Left lung (tissue), 10 donors: ENCODE results near the gene RANGRF. TPM values are rescaled to one million over a fixed set of nuclear protein-coding genes. Genes with fewer than 3 reads are reported as not detected.

Source experiments
- ATAC-seq: fragments of 200-7000 bp; cut with Tn5 transposase; one replicate; pipeline ENCODE4 v1.9.1; 2020; ENCODE audit warnings: moderate library complexity
- DNase-seq, 4 donors: peaks; one replicate each; pipeline ENCODE4 v3.0.0-alpha.2; 2013 to 2020
- H3K27ac ChIP-seq, 2 donors: fragments of 200-600 bp; sonication (generic) in 1 of 2; one replicate each; pipeline versions ENCODE4 v1.5.0 to v1.8.0; 2020 to 2021
- H3K27me3 ChIP-seq, 2 donors: fragments of 200-600 bp; sonication (generic) in 1 of 2; one replicate each; pipeline versions ENCODE4 v1.5.0 to v1.8.0; 2020 to 2021
- H3K36me3 ChIP-seq, 2 donors: fragments of 200-600 bp; sonication (generic) in 1 of 2; one replicate each; pipeline versions ENCODE4 v1.5.0 to v1.8.0; 2020 to 2021
- H3K4me1 ChIP-seq, 2 donors: fragments of 200-600 bp; one replicate each; pipeline ENCODE4 v1.8.0; 2021
- H3K4me3 ChIP-seq, 2 donors: fragments of 200-600 bp; sonication (generic) in 1 of 2; one replicate each; pipeline versions ENCODE4 v1.5.0 to v1.8.0; 2020 to 2021; ENCODE audit warnings: mild to moderate bottlenecking in 1 of 2
- H3K9me3 ChIP-seq, 2 donors: fragments of 200-600 bp; sonication (generic) in 1 of 2; one replicate each; pipeline versions ENCODE4 v1.5.0 to v1.8.0; 2020 to 2021
- CTCF ChIP-seq, 2 donors: fragments of 200-600 bp; sonication (generic) in 1 of 2; IDR thresholded peaks; one replicate each; pipeline versions ENCODE4 v1.5.0 to v1.8.0; 2021; ENCODE audit warnings: antibody characterized with exemption in 2 of 2
- intact Hi-C, 2 donors: fragments of 100-400 bp; cut with DNase I; formaldehyde crosslinking; loops; one replicate each; pipeline versions ENCODE4 v1.11.2 to v1.14.2; 2022
- polyA plus RNA-seq, 6 donors: library from polyadenylated mRNA; unstranded; fragments of 120-200 nt; gene quantifications; one replicate each; pipeline ENCODE4 v1.2.1, GENCODE V29; 2013; ENCODE audit not compliant: insufficient read length in 6 of 6
- total RNA-seq, 2 donors: library from RNA; stranded (reverse); fragmentation: NEBNext Ultra II Directional; extraction: Animal tissue kit (Norgen Biotek cat#: 25700); gene quantifications; one replicate each; pipeline ENCODE4 v1.2.1, GENCODE V29; 2021
- donor health status: DM: no; HTN: yes; CAD: no.
- donor health status: DM: no; HTN: no; CAD: no.

The RANGRF gene
- total and polyA plus RNA-seq, 8 donors = 22.9 to 33.2 (median 24.8) TPM

GRCh38 chr17:8272421-8272820 lies 16.0 kb upstream of the RANGRF start:
- H3K27me3 ChIP-seq = no peaks in the 10 kb centered on the region
- H3K36me3 ChIP-seq = peaks cover 0 to 25% of the 10 kb centered on the region in 2 donors
- ATAC-seq (no peak), DNase-seq (no peak)
- intact Hi-C loops = no loop called here
- no peaks in the 10 kb centered on the region for H3K4me1 ChIP-seq
- H3K9me3 ChIP-seq = no peaks in the 10 kb centered on the region
- TF ChIP-seq CTCF (IDR thresholded peaks at IDR 0.05) = no peak
- no peak overlapping the region for H3K4me3 ChIP-seq
- no peak overlapping the region for H3K27ac ChIP-seq

- H3K4me1 ChIP-seq = no peaks in the 10 kb centered on the region
- DNase-seq (peak in 1 of 4 donors; percentile 66), ATAC-seq (peak; percentile 70)
- TF ChIP-seq CTCF (IDR thresholded peaks at IDR 0.05) = no peak
- H3K27ac ChIP-seq = no peak overlapping the region
- no peaks in the 10 kb centered on the region for H3K9me3 ChIP-seq
- no peak overlapping the region for H3K4me3 ChIP-seq
- intact Hi-C loops = no loop called here
- H3K27me3 ChIP-seq = no peaks in the 10 kb centered on the region
- peaks cover 0 to 15% of the 10 kb centered on the region in 2 donors for H3K36me3 ChIP-seq
These were observed 14.5 kb upstream of the RANGRF start for GRCh38 chr17:8273884-8274444.

GRCh38 chr17:8274816-8275215 lies 13.7 kb upstream of the RANGRF start:
- DNase-seq (no peak), ATAC-seq (peak; percentile 25)
- Histone ChIP-seq H3K36me3 (peaks cover 0 to 6% of the 10 kb centered on the region in 2 donors), H3K9me3 (no peaks in the 10 kb centered on the region), H3K4me3 (no peak overlapping the region), H3K27me3 (no peaks in the 10 kb centered on the region), H3K27ac (no peak overlapping the region), H3K4me1 (no peaks in the 10 kb centered on the region)
- no peak for TF ChIP-seq CTCF (IDR thresholded peaks at IDR 0.05)
- intact Hi-C loops = no loop called here

- Histone ChIP-seq H3K27ac (no peak overlapping the region), H3K4me1 (no peaks in the 10 kb centered on the region), H3K27me3 (no peaks in the 10 kb centered on the region), H3K9me3 (no peaks in the 10 kb centered on the region), H3K36me3 (no peaks in the 10 kb centered on the region), H3K4me3 (no peak overlapping the region)
- DNase-seq = peak in 1 of 4 donors; percentile 20
- TF ChIP-seq CTCF (IDR thresholded peaks at IDR 0.05) = no peak
- intact Hi-C loops = no loop called here
- ATAC-seq = no peak
These were observed 12.8 kb upstream of the RANGRF start for GRCh38 chr17:8275421-8276290.

- Histone ChIP-seq H3K36me3 (no peaks in the 10 kb centered on the region), H3K4me3 (no peak overlapping the region), H3K4me1 (no peaks in the 10 kb centered on the region), H3K9me3 (no peaks in the 10 kb centered on the region), H3K27me3 (no peaks in the 10 kb centered on the region), H3K27ac (no peak overlapping the region)
- DNase-seq (no peak), ATAC-seq (no peak)
- intact Hi-C loops = no loop called here
- TF ChIP-seq CTCF (IDR thresholded peaks at IDR 0.05) = no peak
These were observed 11.2 kb upstream of the RANGRF start for GRCh38 chr17:8277317-8277716.
